Breast epithelium (tissue), 4 donors: ENCODE data around the gene IGF1R. TPM values are rescaled to one million over a fixed set of nuclear protein-coding genes. Genes with fewer than 3 reads are reported as not detected.

Experiments used
- DNase-seq, 2 donors: peaks; one replicate each; pipeline ENCODE4 v3.0.0-alpha.2; 2019; ENCODE audit warnings: low spot score in 2 of 2
- H3K27ac ChIP-seq, 2 donors: fragments of 200-600 bp; sonication (generic) in 1 of 2; one replicate each; pipeline ENCODE4 v1.5.1; 2016 to 2019; ENCODE audit warnings: mild to moderate bottlenecking in 1 of 2
- H3K27me3 ChIP-seq, 2 donors: fragments of 200-600 bp; sonication (generic) in 1 of 2; one replicate each; pipeline versions ENCODE4 v1.5.1 to v1.6.0; 2017 to 2019; ENCODE audit warnings: control low read depth in 1 of 2, mild to moderate bottlenecking in 1 of 2
- H3K36me3 ChIP-seq: fragments of 200-600 bp; one replicate; pipeline ENCODE4 v1.5.1; 2019
- H3K4me1 ChIP-seq, 2 donors: fragments of 200-600 bp; sonication (generic); one replicate each; pipeline ENCODE4 v1.5.1; 2016 to 2019; ENCODE audit warnings: control low read depth in 1 of 2
- H3K4me3 ChIP-seq, 3 donors: fragments of 200-600 bp; sonication (generic); 1 replicate in 2 of 3; 2 replicates in 1 of 3; pipeline ENCODE4 v1.5.1; 2016 to 2019; ENCODE audit warnings: mild to moderate bottlenecking in 3 of 3, moderate library complexity in 2 of 3
- H3K9me3 ChIP-seq, 2 donors: fragments of 200-600 bp; sonication (generic) in 1 of 2; one replicate each; pipeline ENCODE4 v1.5.1; 2016 to 2019; ENCODE audit warnings: control low read depth in 1 of 2
- CTCF ChIP-seq, 3 donors: fragments of 450-650 bp; IDR thresholded peaks; one replicate each; pipeline ENCODE4 v1.5.1; 2016 to 2017; ENCODE audit warnings: antibody characterized with exemption in 3 of 3, mild to moderate bottlenecking in 3 of 3, moderate library complexity in 3 of 3
- POLR2A ChIP-seq: fragments of 450-650 bp; IDR thresholded peaks from one replicate; pipeline ENCODE4 v1.6.1; 2016; ENCODE audit warnings: antibody characterized with exemption, mild to moderate bottlenecking, moderate library complexity
- POLR2AphosphoS5 ChIP-seq, 3 donors: sonication (generic); formaldehyde crosslinking; IDR thresholded peaks; one replicate each; pipeline ENCODE4 v1.6.1; 2017; ENCODE audit warnings: antibody characterized with exemption in 3 of 3
- intact Hi-C: fragments of 100-400 bp; cut with DNase I; formaldehyde crosslinking; loops from one replicate; pipeline ENCODE4 v1.15.1; 2023; ENCODE audit warnings: low total_unique reads
- total RNA-seq, 3 donors: library from RNA; depleted of rRNA; stranded (reverse); fragments of >200 nt; gene quantifications; one replicate each; pipeline ENCODE4 v1.1.0, GENCODE V29; 2016

IGF1R gene
- total RNA-seq, 3 donors from 2014 or later = 61.8 to 146 (median 103) TPM

GRCh38 chr15:98827217-98827616 is 178.9 kb downstream of the IGF1R start:
- intact Hi-C loops = loop anchor here (5.0 kb wide), 1 partner anchor 600 kb away; no protein-coding TSS in a partner anchor
- Histone ChIP-seq H3K27ac (no peak overlapping the region), H3K9me3 (peaks cover 46 to 57% of the 10 kb centered on the region in 2 donors), H3K27me3 (no peaks in the 10 kb centered on the region), H3K4me1 (no peaks in the 10 kb centered on the region), H3K36me3 (no peaks in the 10 kb centered on the region), H3K4me3 (no peak overlapping the region)
- TF ChIP-seq POLR2AphosphoS5 (IDR thresholded peaks at IDR 0.05) (no peak), CTCF (IDR thresholded peaks at IDR 0.05) (no peak), POLR2A (no peak)
- DNase-seq = no peak

GRCh38 chr15:98830034-98830634 is 181.8 kb downstream of the IGF1R start:
- no peak overlapping the region for H3K27ac ChIP-seq
- H3K4me1 ChIP-seq = no peaks in the 10 kb centered on the region
- no peak overlapping the region for H3K4me3 ChIP-seq
- TF ChIP-seq CTCF (IDR thresholded peaks at IDR 0.05) (no peak), POLR2A (no peak), POLR2AphosphoS5 (IDR thresholded peaks at IDR 0.05) (no peak)
- intact Hi-C loops = no loop called here
- no peaks in the 10 kb centered on the region for H3K36me3 ChIP-seq
- no peak for DNase-seq
- peaks cover 48 to 54% of the 10 kb centered on the region in 2 donors for H3K9me3 ChIP-seq
- H3K27me3 ChIP-seq = no peaks in the 10 kb centered on the region

- peaks cover 20 to 31% of the 10 kb centered on the region in 2 donors for H3K9me3 ChIP-seq
- no peaks in the 10 kb centered on the region for H3K27me3 ChIP-seq
- no peak for DNase-seq
- H3K36me3 ChIP-seq = no peaks in the 10 kb centered on the region
- H3K4me1 ChIP-seq = no peaks in the 10 kb centered on the region
- no peak overlapping the region for H3K27ac ChIP-seq
- no peak overlapping the region for H3K4me3 ChIP-seq
- intact Hi-C loops = no loop called here
- TF ChIP-seq POLR2A (no peak), CTCF (IDR thresholded peaks at IDR 0.05) (no peak), POLR2AphosphoS5 (IDR thresholded peaks at IDR 0.05) (no peak)
Observed at GRCh38 chr15:98834976-98835375, 186.6 kb downstream of the IGF1R start.

GRCh38 chr15:98835876-98836275 is 187.5 kb downstream of the IGF1R start:
- no peaks in the 10 kb centered on the region for H3K4me1 ChIP-seq
- DNase-seq = no peak
- no peaks in the 10 kb centered on the region for H3K36me3 ChIP-seq
- H3K4me3 ChIP-seq = no peak overlapping the region
- no peak overlapping the region for H3K27ac ChIP-seq
- intact Hi-C loops = no loop called here
- H3K9me3 ChIP-seq = peaks cover 11 to 22% of the 10 kb centered on the region in 2 donors
- H3K27me3 ChIP-seq = no peaks in the 10 kb centered on the region
- TF ChIP-seq POLR2A = no peak
- no peak for TF ChIP-seq POLR2AphosphoS5 (IDR thresholded peaks at IDR 0.05)
- TF ChIP-seq CTCF (IDR thresholded peaks at IDR 0.05) = no peak

GRCh38 chr15:98838387-98839259 is 190.3 kb downstream of the IGF1R start:
- H3K27ac ChIP-seq = no peak overlapping the region
- intact Hi-C loops = no loop called here
- H3K27me3 ChIP-seq = no peaks in the 10 kb centered on the region
- no peak for DNase-seq
- no peak overlapping the region for H3K4me3 ChIP-seq
- peaks cover 0 to 4% of the 10 kb centered on the region in 2 donors for H3K4me1 ChIP-seq
- TF ChIP-seq POLR2A (no peak), POLR2AphosphoS5 (IDR thresholded peaks at IDR 0.05) (no peak), CTCF (IDR thresholded peaks at IDR 0.05) (no peak)
- no peaks in the 10 kb centered on the region for H3K9me3 ChIP-seq
- no peaks in the 10 kb centered on the region for H3K36me3 ChIP-seq
